Glutamatergic neuron (in vitro differentiated cells): ENCODE data around the gene TMEM269. TPM values are rescaled to one million over a fixed set of nuclear protein-coding genes. Genes with fewer than 3 reads are reported as not detected.

Source experiments
- DNase-seq: peaks from one replicate; pipeline ENCODE4 v3.0.0; 2022
- H3K27ac Mint-ChIP-seq: one replicate; pipeline ENCODE4 v1.8.0; 2020; ENCODE audit warnings: mild to moderate bottlenecking, mixed read lengths, inconsistent platforms; ENCODE audit not compliant: unreplicated experiment
- H3K27me3 Mint-ChIP-seq: one replicate; pipeline ENCODE4 v1.8.0; 2020; ENCODE audit warnings: mild to moderate bottlenecking, moderate library complexity, mixed read lengths, inconsistent platforms; ENCODE audit not compliant: unreplicated experiment
- H3K36me3 Mint-ChIP-seq: one replicate; pipeline ENCODE4 v1.8.0; 2020; ENCODE audit warnings: mild to moderate bottlenecking, mixed read lengths, inconsistent platforms; ENCODE audit not compliant: unreplicated experiment
- H3K4me1 Mint-ChIP-seq: one replicate; pipeline ENCODE4 v1.8.0; 2020; ENCODE audit warnings: mild to moderate bottlenecking, low read depth, mixed read lengths, inconsistent platforms; ENCODE audit not compliant: unreplicated experiment
- H3K4me3 Mint-ChIP-seq: one replicate; pipeline ENCODE4 v1.8.0; 2020; ENCODE audit warnings: mild to moderate bottlenecking, mixed read lengths, inconsistent platforms; ENCODE audit not compliant: unreplicated experiment
- H3K9me3 Mint-ChIP-seq: one replicate; pipeline ENCODE4 v1.8.0; 2020; ENCODE audit warnings: mild to moderate bottlenecking, moderate library complexity, mixed read lengths, inconsistent platforms; ENCODE audit not compliant: unreplicated experiment
- total RNA-seq: library from RNA; stranded (reverse); fragmentation: NEBNext Ultra II Directional; extraction: Animal tissue kit (Norgen Biotek cat#: 25700); gene quantifications from one replicate; pipeline ENCODE4 v1.2.1, GENCODE V29; 2021; ENCODE audit not compliant: unreplicated experiment
- TF ChIP-seq, protein P1 (sequence below): fragments of 200-600 bp; sonication (generic); IDR thresholded peaks from one replicate; pipeline ENCODE4 v1.5.0; 2021; ENCODE audit not compliant: partially characterized antibody, unreplicated experiment

TMEM269 gene
- total RNA-seq, 1 donor from 2014 or later = 0.32 TPM

DNA sequence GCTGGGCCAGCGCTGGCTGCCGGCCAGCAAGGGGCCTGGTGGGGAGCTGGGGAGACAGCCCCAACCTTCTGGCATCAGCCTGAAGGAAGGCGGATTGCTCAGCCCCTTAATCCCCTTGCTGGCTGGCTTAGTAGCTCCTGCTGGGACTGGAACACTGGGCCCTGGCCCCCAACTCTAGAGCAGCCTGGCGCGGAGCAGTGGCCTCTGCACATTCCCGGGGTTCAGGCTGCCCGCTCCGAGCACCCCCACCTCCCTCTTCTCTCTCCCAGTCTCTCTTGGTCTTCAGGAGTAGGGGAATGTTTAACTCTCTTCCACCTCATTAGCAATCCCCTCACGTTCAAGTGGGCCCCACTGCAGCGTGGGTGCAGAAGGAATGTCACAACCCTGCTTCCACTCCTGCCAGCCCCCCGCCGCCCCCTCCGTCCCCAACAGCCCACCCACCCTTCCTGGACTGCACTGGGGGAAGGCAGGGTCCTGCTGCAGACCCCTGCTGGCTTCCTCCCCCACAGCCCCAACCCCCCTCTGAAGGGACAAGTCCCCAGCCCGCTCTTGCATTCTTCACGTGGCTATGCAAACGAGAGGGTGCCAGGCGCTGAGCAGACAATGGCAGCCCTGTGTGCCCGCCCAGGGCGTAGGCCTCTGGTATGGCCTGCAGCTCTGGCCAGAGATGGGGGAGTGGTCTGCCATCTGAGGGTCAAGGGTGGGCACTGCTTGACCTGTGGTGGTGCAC, 43.8 kb upstream of the TMEM269 start:
- peaks cover 9% of the 10 kb centered on the region for H3K9me3 Mint-ChIP-seq
- H3K4me1 Mint-ChIP-seq = peaks cover 8% of the 10 kb centered on the region
- H3K36me3 Mint-ChIP-seq = peaks cover 7% of the 10 kb centered on the region
- TF ChIP-seq, protein P1, sequence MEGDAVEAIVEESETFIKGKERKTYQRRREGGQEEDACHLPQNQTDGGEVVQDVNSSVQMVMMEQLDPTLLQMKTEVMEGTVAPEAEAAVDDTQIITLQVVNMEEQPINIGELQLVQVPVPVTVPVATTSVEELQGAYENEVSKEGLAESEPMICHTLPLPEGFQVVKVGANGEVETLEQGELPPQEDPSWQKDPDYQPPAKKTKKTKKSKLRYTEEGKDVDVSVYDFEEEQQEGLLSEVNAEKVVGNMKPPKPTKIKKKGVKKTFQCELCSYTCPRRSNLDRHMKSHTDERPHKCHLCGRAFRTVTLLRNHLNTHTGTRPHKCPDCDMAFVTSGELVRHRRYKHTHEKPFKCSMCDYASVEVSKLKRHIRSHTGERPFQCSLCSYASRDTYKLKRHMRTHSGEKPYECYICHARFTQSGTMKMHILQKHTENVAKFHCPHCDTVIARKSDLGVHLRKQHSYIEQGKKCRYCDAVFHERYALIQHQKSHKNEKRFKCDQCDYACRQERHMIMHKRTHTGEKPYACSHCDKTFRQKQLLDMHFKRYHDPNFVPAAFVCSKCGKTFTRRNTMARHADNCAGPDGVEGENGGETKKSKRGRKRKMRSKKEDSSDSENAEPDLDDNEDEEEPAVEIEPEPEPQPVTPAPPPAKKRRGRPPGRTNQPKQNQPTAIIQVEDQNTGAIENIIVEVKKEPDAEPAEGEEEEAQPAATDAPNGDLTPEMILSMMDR = no peak
- H3K4me3 Mint-ChIP-seq = no peak overlapping the region
- no peak for DNase-seq
- peaks cover 17% of the 10 kb centered on the region for H3K27me3 Mint-ChIP-seq
- no peak overlapping the region for H3K27ac Mint-ChIP-seq

DNA sequence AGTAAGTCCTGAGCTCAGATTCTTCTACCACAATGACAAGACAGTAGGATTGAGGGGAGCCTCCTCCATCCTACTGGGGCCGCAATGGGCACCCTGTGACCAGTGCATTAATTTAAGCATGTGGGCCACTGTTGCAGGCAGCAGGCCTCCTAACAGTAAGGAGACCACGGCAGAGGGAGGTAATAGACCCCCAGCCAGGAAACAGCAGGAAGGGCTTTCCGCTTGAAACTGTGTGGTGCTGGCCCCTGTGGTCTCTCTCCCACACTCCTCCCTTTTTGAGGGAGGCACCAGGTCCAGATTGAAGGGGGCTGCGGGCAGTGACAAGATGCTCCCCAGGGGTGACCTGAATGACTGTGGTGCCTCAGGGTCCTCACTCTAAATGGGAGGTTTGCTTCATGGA, 43.1 kb upstream of the TMEM269 start:
- H3K4me3 Mint-ChIP-seq = no peak overlapping the region
- peaks cover 7% of the 10 kb centered on the region for H3K36me3 Mint-ChIP-seq
- peaks cover 16% of the 10 kb centered on the region for H3K27me3 Mint-ChIP-seq
- peaks cover 8% of the 10 kb centered on the region for H3K4me1 Mint-ChIP-seq
- TF ChIP-seq, protein P1 = no peak
- no peak for DNase-seq
- H3K27ac Mint-ChIP-seq = no peak overlapping the region
- H3K9me3 Mint-ChIP-seq = peaks cover 7% of the 10 kb centered on the region

DNA sequence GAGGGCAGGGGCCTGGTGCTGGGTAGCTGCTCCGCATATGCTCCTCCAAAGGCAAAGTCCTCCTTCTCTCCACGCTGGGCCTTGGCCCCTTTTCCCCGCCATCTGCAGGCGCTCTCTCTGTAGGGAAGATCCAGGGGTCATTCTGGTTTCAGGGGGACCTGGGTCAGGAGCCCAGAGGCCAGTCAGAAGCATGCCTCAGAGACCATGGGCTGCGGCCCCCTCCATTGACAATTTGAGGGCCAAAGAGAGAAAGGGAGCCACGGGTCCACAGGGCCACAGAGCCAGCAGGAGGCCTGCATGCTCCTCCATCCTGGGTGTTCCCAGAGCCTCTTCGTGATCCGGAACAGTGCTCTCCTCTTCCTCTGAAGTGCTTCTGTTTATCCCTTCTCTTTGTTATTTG, 42.6 kb upstream of the TMEM269 start:
- TF ChIP-seq, protein P1 = no peak
- Mint-ChIP-seq H3K27me3 (peaks cover 14% of the 10 kb centered on the region), H3K27ac (no peak overlapping the region), H3K36me3 (peaks cover 7% of the 10 kb centered on the region), H3K4me1 (peaks cover 12% of the 10 kb centered on the region), H3K4me3 (no peak overlapping the region), H3K9me3 (peaks cover 7% of the 10 kb centered on the region)
- no peak for DNase-seq

DNA sequence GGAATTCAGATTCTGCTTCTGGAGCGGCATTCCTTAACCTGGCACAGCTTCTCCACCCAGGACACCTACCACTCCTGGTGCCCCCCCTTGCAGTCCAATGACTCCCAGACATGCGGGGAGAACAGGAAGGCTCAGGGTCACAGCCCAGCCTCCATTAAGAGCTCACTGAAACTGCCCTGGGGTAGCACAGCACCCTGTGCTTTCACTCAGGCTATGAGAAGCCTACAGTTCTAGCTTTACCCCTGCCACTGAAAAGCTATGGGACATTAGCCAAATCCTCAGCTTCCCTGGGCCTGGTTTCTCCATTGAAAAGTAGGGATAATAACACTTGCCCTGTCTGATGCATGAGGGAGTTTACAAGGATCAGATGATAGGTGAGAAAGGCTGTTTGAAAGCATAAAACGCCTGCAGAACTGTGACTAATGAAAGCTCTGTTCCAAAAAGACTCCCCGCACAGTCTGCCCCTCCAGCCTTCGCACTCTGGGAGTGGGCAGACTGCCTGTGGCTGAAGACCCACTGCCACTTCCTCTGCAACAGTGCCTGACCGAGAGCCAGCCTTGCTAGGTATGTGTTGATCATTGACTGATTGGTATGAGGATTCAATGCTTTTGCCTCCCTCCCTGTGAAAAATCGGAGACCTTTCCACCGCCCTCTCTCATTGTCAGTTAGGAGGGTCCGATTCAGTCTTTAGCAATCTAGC, 42.0 kb upstream of the TMEM269 start:
- H3K27ac Mint-ChIP-seq = no peak overlapping the region
- H3K27me3 Mint-ChIP-seq = peaks cover 14% of the 10 kb centered on the region
- DNase-seq = no peak
- peaks cover 12% of the 10 kb centered on the region for H3K4me1 Mint-ChIP-seq
- peaks cover 7% of the 10 kb centered on the region for H3K9me3 Mint-ChIP-seq
- TF ChIP-seq, protein P1 = no peak
- peaks cover 7% of the 10 kb centered on the region for H3K36me3 Mint-ChIP-seq
- no peak overlapping the region for H3K4me3 Mint-ChIP-seq
